ENCODE data around the gene NTNG1.
"Not testable (repeated sequence)": the region's sequence is repeated elsewhere in the genome, so short reads cannot be mapped to it uniquely, and the experiment has no call there.

Gene NTNG1

GRCh38 chr1:107140703-107141490 is at the start of gene NTNG1:
Gene NTNG1 (plus strand): TSS chr1:107141039.
- H3K9me3 ChIP-seq (ENCODE audit: control insufficient read depth in 1 of 2, low read length in 2 of 2) = no peaks in the 10 kb centered on the region
- no peak within 1 kb of the TSS for H3K9ac ChIP-seq (ENCODE audit: low read depth in 1 of 2, low read length in 2 of 2)
- peaks cover 7 to 29% of the 10 kb centered on the region in 2 donors for H3K27me3 ChIP-seq (ENCODE audit: control insufficient read depth in 1 of 2, insufficient read depth in 2 of 2, low read length in 2 of 2)
- peak within 1 kb of the TSS; percentile 56 to 65 for H3K4me3 ChIP-seq (ENCODE audit: low read depth in 1 of 2, low read length in 2 of 2)
- peaks cover 10 to 15% of the 10 kb centered on the region in 2 donors for H3K4me1 ChIP-seq (ENCODE audit: control insufficient read depth in 1 of 2, insufficient read depth in 2 of 2, low read length in 2 of 2)
- no peaks in the 10 kb centered on the region for H3K36me3 ChIP-seq (ENCODE audit: control insufficient read depth in 1 of 2, insufficient read depth in 2 of 2, low read length in 2 of 2)
- H3K27ac ChIP-seq (ENCODE audit: low read depth, low read length) = no peak within 1 kb of the TSS

GRCh38 chr1:107091418-107091817 is 49.4 kb upstream of the NTNG1 start:
- Histone ChIP-seq H3K9ac (ENCODE audit: low read depth in 1 of 2, low read length in 2 of 2) (no peak overlapping the region), H3K4me1 (ENCODE audit: control insufficient read depth in 1 of 2, insufficient read depth in 2 of 2, low read length in 2 of 2) (no peaks in the 10 kb centered on the region), H3K36me3 (ENCODE audit: control insufficient read depth in 1 of 2, insufficient read depth in 2 of 2, low read length in 2 of 2) (no peaks in the 10 kb centered on the region), H3K27ac (ENCODE audit: low read depth, low read length) (no peak overlapping the region), H3K9me3 (ENCODE audit: control insufficient read depth in 1 of 2, low read length in 2 of 2) (no peaks in the 10 kb centered on the region), H3K4me3 (ENCODE audit: low read depth in 1 of 2, low read length in 2 of 2) (no peak overlapping the region), H3K27me3 (ENCODE audit: control insufficient read depth in 1 of 2, insufficient read depth in 2 of 2, low read length in 2 of 2) (no peaks in the 10 kb centered on the region)

- not testable (repeated sequence) for H3K9me3 ChIP-seq (ENCODE audit: control insufficient read depth in 1 of 2, low read length in 2 of 2); H3K36me3 ChIP-seq (ENCODE audit: control insufficient read depth in 1 of 2, insufficient read depth in 2 of 2, low read length in 2 of 2); H3K4me1 ChIP-seq (ENCODE audit: control insufficient read depth in 1 of 2, insufficient read depth in 2 of 2, low read length in 2 of 2); H3K27me3 ChIP-seq (ENCODE audit: control insufficient read depth in 1 of 2, insufficient read depth in 2 of 2, low read length in 2 of 2); H3K27ac ChIP-seq (ENCODE audit: low read depth, low read length); H3K4me3 ChIP-seq (ENCODE audit: low read depth in 1 of 2, low read length in 2 of 2); H3K9ac ChIP-seq (ENCODE audit: low read depth in 1 of 2, low read length in 2 of 2)
Measured at GRCh38 chr1:107093395-107093794, 47.4 kb upstream of the NTNG1 start.

GRCh38 chr1:107095647-107096046 is 45.2 kb upstream of the NTNG1 start:
- Histone ChIP-seq H3K4me1 (ENCODE audit: control insufficient read depth in 1 of 2, insufficient read depth in 2 of 2, low read length in 2 of 2) (no peaks in the 10 kb centered on the region), H3K27ac (ENCODE audit: low read depth, low read length) (no peak overlapping the region), H3K9me3 (ENCODE audit: control insufficient read depth in 1 of 2, low read length in 2 of 2) (no peaks in the 10 kb centered on the region), H3K36me3 (ENCODE audit: control insufficient read depth in 1 of 2, insufficient read depth in 2 of 2, low read length in 2 of 2) (no peaks in the 10 kb centered on the region), H3K9ac (ENCODE audit: low read depth in 1 of 2, low read length in 2 of 2) (no peak overlapping the region), H3K27me3 (ENCODE audit: control insufficient read depth in 1 of 2, insufficient read depth in 2 of 2, low read length in 2 of 2) (no peaks in the 10 kb centered on the region), H3K4me3 (ENCODE audit: low read depth in 1 of 2, low read length in 2 of 2) (no peak overlapping the region)

- H3K36me3 ChIP-seq (ENCODE audit: control insufficient read depth in 1 of 2, insufficient read depth in 2 of 2, low read length in 2 of 2) = no peaks in the 10 kb centered on the region
- H3K27ac ChIP-seq (ENCODE audit: low read depth, low read length) = no peak overlapping the region
- H3K9ac ChIP-seq (ENCODE audit: low read depth in 1 of 2, low read length in 2 of 2) = no peak overlapping the region
- no peaks in the 10 kb centered on the region for H3K4me1 ChIP-seq (ENCODE audit: control insufficient read depth in 1 of 2, insufficient read depth in 2 of 2, low read length in 2 of 2)
- no peak overlapping the region for H3K4me3 ChIP-seq (ENCODE audit: low read depth in 1 of 2, low read length in 2 of 2)
- H3K9me3 ChIP-seq (ENCODE audit: control insufficient read depth in 1 of 2, low read length in 2 of 2) = no peaks in the 10 kb centered on the region
- no peaks in the 10 kb centered on the region for H3K27me3 ChIP-seq (ENCODE audit: control insufficient read depth in 1 of 2, insufficient read depth in 2 of 2, low read length in 2 of 2)
Measured at GRCh38 chr1:107096690-107097089, 44.1 kb upstream of the NTNG1 start.

GRCh38 chr1:107098961-107099360 is 41.9 kb upstream of the NTNG1 start:
- Histone ChIP-seq H3K9ac (ENCODE audit: low read depth in 1 of 2, low read length in 2 of 2) (no peak overlapping the region), H3K27me3 (ENCODE audit: control insufficient read depth in 1 of 2, insufficient read depth in 2 of 2, low read length in 2 of 2) (no peaks in the 10 kb centered on the region), H3K36me3 (ENCODE audit: control insufficient read depth in 1 of 2, insufficient read depth in 2 of 2, low read length in 2 of 2) (no peaks in the 10 kb centered on the region), H3K4me1 (ENCODE audit: control insufficient read depth in 1 of 2, insufficient read depth in 2 of 2, low read length in 2 of 2) (no peaks in the 10 kb centered on the region), H3K9me3 (ENCODE audit: control insufficient read depth in 1 of 2, low read length in 2 of 2) (no peaks in the 10 kb centered on the region), H3K4me3 (ENCODE audit: low read depth in 1 of 2, low read length in 2 of 2) (no peak overlapping the region), H3K27ac (ENCODE audit: low read depth, low read length) (no peak overlapping the region)

GRCh38 chr1:107100331-107100984 is 40.4 kb upstream of the NTNG1 start:
- Histone ChIP-seq H3K36me3 (ENCODE audit: control insufficient read depth in 1 of 2, insufficient read depth in 2 of 2, low read length in 2 of 2) (no peaks in the 10 kb centered on the region), H3K27ac (ENCODE audit: low read depth, low read length) (no peak overlapping the region), H3K9ac (ENCODE audit: low read depth in 1 of 2, low read length in 2 of 2) (no peak overlapping the region), H3K27me3 (ENCODE audit: control insufficient read depth in 1 of 2, insufficient read depth in 2 of 2, low read length in 2 of 2) (no peaks in the 10 kb centered on the region), H3K4me1 (ENCODE audit: control insufficient read depth in 1 of 2, insufficient read depth in 2 of 2, low read length in 2 of 2) (no peaks in the 10 kb centered on the region), H3K9me3 (ENCODE audit: control insufficient read depth in 1 of 2, low read length in 2 of 2) (no peaks in the 10 kb centered on the region), H3K4me3 (ENCODE audit: low read depth in 1 of 2, low read length in 2 of 2) (no peak overlapping the region)

- Histone ChIP-seq H3K4me3 (ENCODE audit: low read depth in 1 of 2, low read length in 2 of 2) (no peak overlapping the region), H3K9me3 (ENCODE audit: control insufficient read depth in 1 of 2, low read length in 2 of 2) (no peaks in the 10 kb centered on the region), H3K27ac (ENCODE audit: low read depth, low read length) (no peak overlapping the region)
Measured at GRCh38 chr1:107105914-107106313, 34.9 kb upstream of the NTNG1 start.

GRCh38 chr1:107110326-107110725 is 30.5 kb upstream of the NTNG1 start:
- Histone ChIP-seq H3K9ac (ENCODE audit: low read depth in 1 of 2, low read length in 2 of 2) (no peak overlapping the region), H3K4me3 (ENCODE audit: low read depth in 1 of 2, low read length in 2 of 2) (no peak overlapping the region), H3K4me1 (ENCODE audit: control insufficient read depth in 1 of 2, insufficient read depth in 2 of 2, low read length in 2 of 2) (no peaks in the 10 kb centered on the region), H3K27me3 (ENCODE audit: control insufficient read depth in 1 of 2, insufficient read depth in 2 of 2, low read length in 2 of 2) (no peaks in the 10 kb centered on the region), H3K36me3 (ENCODE audit: control insufficient read depth in 1 of 2, insufficient read depth in 2 of 2, low read length in 2 of 2) (no peaks in the 10 kb centered on the region), H3K27ac (ENCODE audit: low read depth, low read length) (no peak overlapping the region), H3K9me3 (ENCODE audit: control insufficient read depth in 1 of 2, low read length in 2 of 2) (no peaks in the 10 kb centered on the region)

More at GRCh38 chr1:107105914-107106313, 34.9 kb upstream of the NTNG1 start:
- no peak overlapping the region for H3K9ac ChIP-seq (ENCODE audit: low read depth in 1 of 2, low read length in 2 of 2)
- H3K4me1 ChIP-seq (ENCODE audit: control insufficient read depth in 1 of 2, insufficient read depth in 2 of 2, low read length in 2 of 2) = no peaks in the 10 kb centered on the region
- no peaks in the 10 kb centered on the region for H3K36me3 ChIP-seq (ENCODE audit: control insufficient read depth in 1 of 2, insufficient read depth in 2 of 2, low read length in 2 of 2)
- no peaks in the 10 kb centered on the region for H3K27me3 ChIP-seq (ENCODE audit: control insufficient read depth in 1 of 2, insufficient read depth in 2 of 2, low read length in 2 of 2)

GRCh38 chr1:107116306-107116790 is 24.5 kb upstream of the NTNG1 start:
- Histone ChIP-seq H3K36me3 (ENCODE audit: control insufficient read depth in 1 of 2, insufficient read depth in 2 of 2, low read length in 2 of 2) (no peaks in the 10 kb centered on the region), H3K9me3 (ENCODE audit: control insufficient read depth in 1 of 2, low read length in 2 of 2) (no peaks in the 10 kb centered on the region), H3K27ac (ENCODE audit: low read depth, low read length) (no peak overlapping the region)

More at GRCh38 chr1:107116306-107116790, 24.5 kb upstream of the NTNG1 start:
- Histone ChIP-seq H3K4me1 (ENCODE audit: control insufficient read depth in 1 of 2, insufficient read depth in 2 of 2, low read length in 2 of 2) (no peaks in the 10 kb centered on the region), H3K27me3 (ENCODE audit: control insufficient read depth in 1 of 2, insufficient read depth in 2 of 2, low read length in 2 of 2) (peaks cover 0 to 4% of the 10 kb centered on the region in 2 donors), H3K9ac (ENCODE audit: low read depth in 1 of 2, low read length in 2 of 2) (no peak overlapping the region), H3K4me3 (ENCODE audit: low read depth in 1 of 2, low read length in 2 of 2) (no peak overlapping the region)
